ENCODE measurements around the gene MYO5B. TPM values are rescaled to one million over a fixed set of nuclear protein-coding genes. Genes with fewer than 3 reads are reported as not detected.
"Not testable (repeated sequence)": the region's sequence is repeated elsewhere in the genome, so short reads cannot be mapped to it uniquely, and the experiment has no call there.

The MYO5B gene
- total RNA-seq, 4 donors from 2014 or later = 0.29 to 14.7 (median 1.2) TPM

GRCh38 chr18:50096766-50097435 lies 98.0 kb downstream of the MYO5B start:
- H3K36me3 ChIP-seq = no peaks in the 10 kb centered on the region
- intact Hi-C loops (cut with DNase I; ENCODE audit: low total_unique reads) = no loop called here
- TF ChIP-seq, protein P1, sequence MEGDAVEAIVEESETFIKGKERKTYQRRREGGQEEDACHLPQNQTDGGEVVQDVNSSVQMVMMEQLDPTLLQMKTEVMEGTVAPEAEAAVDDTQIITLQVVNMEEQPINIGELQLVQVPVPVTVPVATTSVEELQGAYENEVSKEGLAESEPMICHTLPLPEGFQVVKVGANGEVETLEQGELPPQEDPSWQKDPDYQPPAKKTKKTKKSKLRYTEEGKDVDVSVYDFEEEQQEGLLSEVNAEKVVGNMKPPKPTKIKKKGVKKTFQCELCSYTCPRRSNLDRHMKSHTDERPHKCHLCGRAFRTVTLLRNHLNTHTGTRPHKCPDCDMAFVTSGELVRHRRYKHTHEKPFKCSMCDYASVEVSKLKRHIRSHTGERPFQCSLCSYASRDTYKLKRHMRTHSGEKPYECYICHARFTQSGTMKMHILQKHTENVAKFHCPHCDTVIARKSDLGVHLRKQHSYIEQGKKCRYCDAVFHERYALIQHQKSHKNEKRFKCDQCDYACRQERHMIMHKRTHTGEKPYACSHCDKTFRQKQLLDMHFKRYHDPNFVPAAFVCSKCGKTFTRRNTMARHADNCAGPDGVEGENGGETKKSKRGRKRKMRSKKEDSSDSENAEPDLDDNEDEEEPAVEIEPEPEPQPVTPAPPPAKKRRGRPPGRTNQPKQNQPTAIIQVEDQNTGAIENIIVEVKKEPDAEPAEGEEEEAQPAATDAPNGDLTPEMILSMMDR (IDR thresholded peaks at IDR 0.05) = no peak
- no peak for TF ChIP-seq POLR2A (IDR thresholded peaks at IDR 0.05)
- no peak for DNase-seq
- H3K27ac ChIP-seq = no peak overlapping the region
- no peak overlapping the region for H3K4me3 ChIP-seq
- H3K27me3 ChIP-seq = no peaks in the 10 kb centered on the region
- H3K9me3 ChIP-seq = no peaks in the 10 kb centered on the region
- no peaks in the 10 kb centered on the region for H3K4me1 ChIP-seq

- not testable (repeated sequence) for H3K27ac ChIP-seq, H3K9me3 ChIP-seq, H3K4me1 ChIP-seq
These were observed 100.2 kb downstream of the MYO5B start for GRCh38 chr18:50094786-50095185.

DNA sequence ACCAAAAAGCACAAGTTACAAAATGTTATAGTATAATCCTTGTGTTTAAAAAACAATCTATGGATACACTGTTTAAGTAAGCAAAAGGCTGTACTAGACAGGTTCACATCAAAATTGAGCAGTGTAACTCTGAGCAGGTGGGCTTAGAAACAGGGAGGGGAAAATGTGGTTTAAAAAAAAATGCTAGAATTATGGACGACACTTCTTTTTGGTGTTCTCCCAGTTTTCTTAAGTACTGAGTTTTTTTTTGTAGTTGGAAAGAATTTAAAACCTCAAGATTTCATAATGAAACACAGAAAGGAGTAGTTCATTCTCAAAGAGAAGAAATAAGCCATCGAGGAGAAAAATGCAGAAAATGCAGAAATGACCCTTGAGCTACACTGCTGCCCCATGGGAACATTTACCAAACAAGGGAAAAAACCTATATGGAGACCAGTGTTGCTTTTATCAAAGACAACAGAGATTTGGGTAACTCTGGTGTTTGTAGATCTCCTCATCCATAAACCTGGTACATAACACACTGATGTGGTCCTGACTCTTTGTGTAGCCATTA lies 100.7 kb downstream of the MYO5B start:
- Histone ChIP-seq H3K27ac (no peak overlapping the region), H3K4me1 (no peaks in the 10 kb centered on the region)
- intact Hi-C loops (cut with DNase I; ENCODE audit: low total_unique reads) = no loop called here

More at GRCh38 chr18:50094786-50095185, 100.2 kb downstream of the MYO5B start:
- H3K36me3 ChIP-seq; DNase-seq; intact Hi-C loops (cut with DNase I; ENCODE audit: low total_unique reads); H3K27me3 ChIP-seq; H3K4me3 ChIP-seq: not testable (repeated sequence)

DNA sequence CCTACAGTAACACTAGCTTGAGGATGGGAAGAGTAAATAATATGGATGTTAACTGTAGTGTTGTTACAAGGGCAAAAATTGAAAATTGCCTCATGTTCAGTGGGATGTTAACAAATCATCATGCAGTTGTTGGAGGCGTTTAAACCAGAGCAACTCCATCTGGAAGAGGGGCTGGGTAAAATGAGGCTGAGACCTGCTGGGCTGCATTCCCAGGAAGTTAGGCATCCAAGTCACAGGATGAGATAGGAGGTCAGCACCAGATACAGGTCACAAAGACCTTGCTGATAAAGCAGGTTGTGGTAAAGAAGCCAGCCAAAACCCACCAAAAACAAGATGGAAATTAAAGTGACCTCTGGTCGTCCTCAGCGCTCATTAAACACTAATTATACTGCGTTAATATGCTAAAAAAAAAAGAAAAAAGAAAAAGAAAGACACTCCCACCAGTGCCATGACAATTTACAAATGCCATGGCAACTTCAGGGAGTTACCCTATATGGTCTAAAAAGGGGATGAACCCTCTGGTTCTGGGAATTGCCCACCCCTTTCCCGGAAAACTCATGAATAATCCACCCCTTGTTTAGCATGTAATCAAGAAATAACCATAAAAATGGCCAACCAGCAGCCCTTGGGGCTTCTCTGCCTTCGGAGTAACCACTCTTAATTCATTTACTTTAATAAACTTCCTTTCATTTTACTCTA lies 101.4 kb downstream of the MYO5B start:
- TF ChIP-seq, protein P1 (IDR thresholded peaks at IDR 0.05) = no peak
- TF ChIP-seq POLR2A (IDR thresholded peaks at IDR 0.05) = no peak
- no peak for DNase-seq
- no peak overlapping the region for H3K27ac ChIP-seq

More for the DNA sequence above, 100.7 kb downstream of the MYO5B start:
- no peak for DNase-seq
- H3K27me3 ChIP-seq = no peaks in the 10 kb centered on the region
- H3K36me3 ChIP-seq = no peaks in the 10 kb centered on the region
- H3K4me3 ChIP-seq = no peak overlapping the region
- no peaks in the 10 kb centered on the region for H3K9me3 ChIP-seq
- TF ChIP-seq, protein P1 (IDR thresholded peaks at IDR 0.05) = no peak
- no peak for TF ChIP-seq POLR2A (IDR thresholded peaks at IDR 0.05)

DNA sequence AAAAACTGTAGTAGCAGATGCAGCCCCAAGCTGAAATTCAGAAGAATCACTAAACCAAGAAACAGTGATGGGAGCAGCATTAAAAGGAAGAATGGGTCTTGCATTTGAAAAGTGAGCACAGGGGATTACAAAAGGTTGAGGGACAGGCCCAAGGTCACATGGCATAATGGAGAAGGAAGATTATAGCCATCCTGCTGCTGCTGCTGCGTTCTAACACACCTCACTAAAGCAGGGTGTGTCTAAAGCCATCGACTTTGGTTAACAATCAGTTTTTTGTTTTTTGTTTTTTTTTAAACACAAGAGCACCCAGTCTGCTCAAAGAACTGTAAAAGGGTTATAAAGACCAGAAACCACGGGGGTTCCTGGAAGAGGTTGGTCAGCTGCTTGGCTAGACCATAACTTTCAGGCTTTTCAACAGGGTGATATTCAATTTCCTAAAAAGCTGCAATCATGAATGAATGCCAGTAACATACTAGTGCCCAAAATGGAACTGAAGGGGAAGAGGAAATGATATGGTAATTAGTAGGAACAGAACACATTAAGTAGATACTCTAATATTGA lies 102.6 kb downstream of the MYO5B start:
- H3K4me3 ChIP-seq = no peak overlapping the region
- no peak for DNase-seq
- intact Hi-C loops (cut with DNase I; ENCODE audit: low total_unique reads) = no loop called here
- no peak overlapping the region for H3K27ac ChIP-seq
- H3K36me3 ChIP-seq = no peaks in the 10 kb centered on the region
- TF ChIP-seq, protein P1 (IDR thresholded peaks at IDR 0.05) = no peak
- no peak for TF ChIP-seq POLR2A (IDR thresholded peaks at IDR 0.05)
- H3K27me3 ChIP-seq = no peaks in the 10 kb centered on the region
- no peaks in the 10 kb centered on the region for H3K9me3 ChIP-seq
- no peaks in the 10 kb centered on the region for H3K4me1 ChIP-seq

More for the DNA sequence above, 101.4 kb downstream of the MYO5B start:
- H3K36me3 ChIP-seq = no peaks in the 10 kb centered on the region
- H3K9me3 ChIP-seq = no peaks in the 10 kb centered on the region
- intact Hi-C loops (cut with DNase I; ENCODE audit: low total_unique reads) = no loop called here
- no peaks in the 10 kb centered on the region for H3K4me1 ChIP-seq
- no peaks in the 10 kb centered on the region for H3K27me3 ChIP-seq
- H3K4me3 ChIP-seq = no peak overlapping the region
